Kidney (tissue), 14 donors: Measurements from ENCODE around the gene MS4A6E. TPM values are rescaled to one million over a fixed set of nuclear protein-coding genes. Genes with fewer than 3 reads are reported as not detected.

Experiments
- DNase-seq, 5 donors: peaks; one replicate each; pipeline ENCODE4 v3.0.0-alpha.2; 2013 to 2020
- FAIRE-seq: peaks from 2 replicates; lab custom pipeline; 2012; peaks lifted over from hg19 to GRCh38; lab: Jason Lieb, UNC
- H3K27ac ChIP-seq, 2 donors: one replicate each; pipeline ENCODE4 v1.7.0; 2013; ENCODE audit warnings: low read depth in 2 of 2, low read length in 2 of 2, inconsistent platforms in 1 of 2
- H3K27me3 ChIP-seq: one replicate; pipeline ENCODE4 v1.7.1; 2013; ENCODE audit warnings: low read length, inconsistent platforms; ENCODE audit not compliant: control insufficient read depth, insufficient read depth
- H3K36me3 ChIP-seq, 3 donors: one replicate each; pipeline versions ENCODE4 v1.7.0 to v1.7.1; 2013; ENCODE audit warnings: low read length in 3 of 3, control low read depth in 1 of 3, inconsistent platforms in 1 of 3; ENCODE audit not compliant: insufficient read depth in 3 of 3, control insufficient read depth in 2 of 3
- H3K4me1 ChIP-seq, 3 donors: one replicate each; pipeline versions ENCODE4 v1.7.0 to v1.7.1; 2013; ENCODE audit warnings: low read length in 3 of 3, inconsistent platforms in 1 of 3, low read depth in 1 of 3; ENCODE audit not compliant: control insufficient read depth in 2 of 3, insufficient read depth in 2 of 3
- H3K4me3 ChIP-seq, 3 donors: one replicate each; pipeline versions ENCODE4 v1.7.0 to v1.8.1; 2013; ENCODE audit warnings: low read length in 3 of 3, control low read depth in 1 of 3, inconsistent platforms in 1 of 3
- H3K9ac ChIP-seq, 3 donors: one replicate each; pipeline versions ENCODE4 v1.7.0 to v1.7.1; 2013; ENCODE audit warnings: low read length in 3 of 3, control low read depth in 1 of 3, inconsistent platforms in 1 of 3
- H3K9me3 ChIP-seq, 3 donors: one replicate each; pipeline versions ENCODE4 v1.7.0 to v1.7.1; 2013; ENCODE audit warnings: low read length in 3 of 3, control low read depth in 1 of 3, inconsistent platforms in 1 of 3; ENCODE audit not compliant: control insufficient read depth in 2 of 3, insufficient read depth in 1 of 3
- intact Hi-C: fragments of 100-400 bp; cut with DNase I; formaldehyde crosslinking; loops from one replicate; pipeline ENCODE4 v1.11.1; 2022
- polyA plus RNA-seq: library from polyadenylated mRNA; stranded (reverse); fragments of 350-450 nt; fragmentation: Illumina TruSeq; extraction: RNeasy Lipid Tissue Mini Kit (QIAGEN cat#74804); gene quantifications from one replicate; pipeline ENCODE4 v1.2.3, GENCODE V29; 2014; ENCODE audit warnings: low read depth, low replicate concordance; ENCODE audit not compliant: insufficient read depth
- total RNA-seq: library from RNA; stranded (reverse); fragmentation: NEBNext Ultra II Directional; extraction: Animal tissue kit (Norgen Biotek cat#: 25700); gene quantifications from one replicate; pipeline ENCODE4 v1.2.1, GENCODE V29; 2021
- TF ChIP-seq, protein P1 (sequence below): IDR thresholded peaks from 3 replicates; pipeline ENCODE4 v1.5.1; 2012; ENCODE audit warnings: mild to moderate bottlenecking, moderate library complexity, borderline replicate concordance; ENCODE audit not compliant: insufficient read depth; ENCODE audit errors: extremely low read depth
- donor health status: control.
- donor health status: control.
- donor health status: control.
- donor health status: control.
- donor health status: control.
- donor health status: DM: yes; HTN: yes; CAD: no.
- donor health status: Normal renal cell carcinoma (clear cell type).

The MS4A6E gene
- total and polyA plus RNA-seq, 2 donors from 2014 or later, result 0.38 TPM; not detected in 1

DNA sequence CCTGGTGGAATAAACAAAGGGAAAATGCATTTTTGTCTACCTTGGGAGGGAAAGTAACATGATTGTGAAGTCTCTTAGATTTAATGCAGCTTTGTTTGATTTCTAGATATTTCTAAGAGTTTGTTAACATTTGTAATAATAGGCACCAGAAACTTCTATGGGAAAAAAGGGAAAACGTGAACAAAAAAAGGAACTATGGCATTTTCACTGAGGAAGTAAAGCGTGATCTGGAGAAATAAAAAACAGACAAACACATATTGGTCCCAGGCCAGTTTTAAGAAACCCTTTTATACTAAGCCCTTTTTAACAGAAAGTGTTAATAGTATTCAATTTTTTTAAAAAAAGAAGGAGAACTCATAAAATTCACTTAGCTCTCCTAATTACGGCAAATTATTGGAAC lies 44.3 kb downstream of the MS4A6E start:
- no peak overlapping the region for H3K27ac ChIP-seq
- TF ChIP-seq, protein P1, sequence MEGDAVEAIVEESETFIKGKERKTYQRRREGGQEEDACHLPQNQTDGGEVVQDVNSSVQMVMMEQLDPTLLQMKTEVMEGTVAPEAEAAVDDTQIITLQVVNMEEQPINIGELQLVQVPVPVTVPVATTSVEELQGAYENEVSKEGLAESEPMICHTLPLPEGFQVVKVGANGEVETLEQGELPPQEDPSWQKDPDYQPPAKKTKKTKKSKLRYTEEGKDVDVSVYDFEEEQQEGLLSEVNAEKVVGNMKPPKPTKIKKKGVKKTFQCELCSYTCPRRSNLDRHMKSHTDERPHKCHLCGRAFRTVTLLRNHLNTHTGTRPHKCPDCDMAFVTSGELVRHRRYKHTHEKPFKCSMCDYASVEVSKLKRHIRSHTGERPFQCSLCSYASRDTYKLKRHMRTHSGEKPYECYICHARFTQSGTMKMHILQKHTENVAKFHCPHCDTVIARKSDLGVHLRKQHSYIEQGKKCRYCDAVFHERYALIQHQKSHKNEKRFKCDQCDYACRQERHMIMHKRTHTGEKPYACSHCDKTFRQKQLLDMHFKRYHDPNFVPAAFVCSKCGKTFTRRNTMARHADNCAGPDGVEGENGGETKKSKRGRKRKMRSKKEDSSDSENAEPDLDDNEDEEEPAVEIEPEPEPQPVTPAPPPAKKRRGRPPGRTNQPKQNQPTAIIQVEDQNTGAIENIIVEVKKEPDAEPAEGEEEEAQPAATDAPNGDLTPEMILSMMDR, result no peak
- no peak for DNase-seq

DNA sequence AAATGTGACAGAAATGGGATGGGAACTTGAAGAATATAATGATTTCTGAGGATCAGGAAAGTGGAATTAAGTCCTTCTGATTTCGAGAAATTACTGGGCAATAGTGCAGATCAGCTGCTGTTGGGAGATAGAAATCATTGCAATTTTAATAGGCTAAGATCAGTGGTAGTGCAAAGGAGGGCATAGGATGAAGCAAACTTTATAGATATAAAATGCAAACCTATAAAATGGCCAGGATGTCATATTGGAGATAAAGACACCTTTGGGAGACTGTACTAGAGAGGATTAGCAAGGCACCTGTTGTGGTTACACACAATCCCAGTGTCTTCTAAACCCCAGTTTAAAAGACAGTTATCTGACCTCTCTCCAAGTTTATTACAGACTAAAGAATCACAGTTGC lies 44.8 kb downstream of the MS4A6E start:
- Histone ChIP-seq H3K9ac (no peak overlapping the region), H3K4me3 (no peak overlapping the region), H3K9me3 (no peaks in the 10 kb centered on the region), H3K27me3 (no peaks in the 10 kb centered on the region), H3K27ac (no peak overlapping the region), H3K4me1 (no peaks in the 10 kb centered on the region), H3K36me3 (no peaks in the 10 kb centered on the region)
- intact Hi-C loops, result no loop called here
- FAIRE-seq (no peak), DNase-seq (no peak)
- TF ChIP-seq, protein P1, result no peak

More for the DNA sequence above, 44.3 kb downstream of the MS4A6E start:
- FAIRE-seq, result no peak
- Histone ChIP-seq H3K27me3 (no peaks in the 10 kb centered on the region), H3K36me3 (no peaks in the 10 kb centered on the region), H3K9me3 (no peaks in the 10 kb centered on the region), H3K4me1 (no peaks in the 10 kb centered on the region), H3K4me3 (no peak overlapping the region), H3K9ac (no peak overlapping the region)
- intact Hi-C loops, result no loop called here

DNA sequence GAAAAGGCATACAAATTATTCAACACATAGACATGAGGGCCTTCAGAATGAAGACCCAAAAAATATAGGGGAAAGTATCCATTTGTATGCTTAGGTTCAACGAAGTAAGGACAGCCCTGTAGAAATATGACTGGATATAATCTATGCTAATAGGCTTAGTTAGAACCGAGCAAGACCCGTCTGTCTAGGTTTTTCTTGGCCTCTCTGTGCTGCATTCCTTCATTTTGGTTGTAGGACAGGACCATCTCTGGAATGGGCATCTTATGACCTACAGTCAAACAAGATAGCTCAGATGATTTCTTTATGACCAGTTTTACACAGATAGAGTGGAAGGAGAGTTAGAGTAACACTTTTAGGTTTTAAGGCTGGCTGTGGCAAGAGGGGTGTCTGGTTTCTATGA lies 45.7 kb downstream of the MS4A6E start:
- no peaks in the 10 kb centered on the region for H3K27me3 ChIP-seq
- H3K4me3 ChIP-seq, result no peak overlapping the region
- H3K9ac ChIP-seq, result no peak overlapping the region
- no peak overlapping the region for H3K27ac ChIP-seq
- no peak for DNase-seq
- H3K9me3 ChIP-seq, result no peaks in the 10 kb centered on the region
- no peaks in the 10 kb centered on the region for H3K36me3 ChIP-seq
- intact Hi-C loops, result no loop called here
- H3K4me1 ChIP-seq, result no peaks in the 10 kb centered on the region
- no peak for FAIRE-seq
- TF ChIP-seq, protein P1, result no peak

DNA sequence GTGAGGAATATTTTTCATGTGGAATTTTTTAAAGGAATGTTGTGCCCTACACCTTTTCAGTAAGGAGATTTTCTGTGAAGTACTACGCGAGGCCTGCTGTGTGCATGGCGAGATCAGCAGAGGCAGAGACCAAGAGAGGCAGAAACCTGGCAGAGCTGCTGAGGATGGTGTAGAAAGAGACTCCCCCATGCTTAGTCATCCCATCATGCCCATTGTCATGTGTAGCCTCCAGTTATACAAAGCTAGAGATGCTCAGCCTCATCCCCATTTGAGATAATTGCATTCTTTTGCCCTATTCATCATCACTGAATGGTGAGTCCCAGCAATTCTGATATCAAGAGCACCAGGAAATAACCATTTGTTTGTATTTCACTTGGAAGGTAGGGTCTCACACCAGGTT lies 48.3 kb downstream of the MS4A6E start:
- TF ChIP-seq, protein P1, result no peak
- DNase-seq (no peak), FAIRE-seq (no peak)
- intact Hi-C loops, result no loop called here
- Histone ChIP-seq H3K36me3 (no peaks in the 10 kb centered on the region), H3K27ac (no peak overlapping the region), H3K9me3 (no peaks in the 10 kb centered on the region), H3K9ac (no peak overlapping the region), H3K4me1 (no peaks in the 10 kb centered on the region), H3K4me3 (no peak overlapping the region), H3K27me3 (no peaks in the 10 kb centered on the region)
